CD14-positive monocyte (primary cell): ENCODE results near the gene SNCAIP. TPM values are rescaled to one million over a fixed set of nuclear protein-coding genes. Genes with fewer than 3 reads are reported as not detected.
"Not testable (repeated sequence)": the region's sequence is repeated elsewhere in the genome, so short reads cannot be mapped to it uniquely, and the experiment has no call there.

Experiments used
- DNase-seq, 3 donors: peaks; one replicate each; pipeline ENCODE4 v3.0.0-alpha.2; 2011 to 2022
- H2AFZ ChIP-seq: 2 replicates; pipeline ENCODE4 v1.6.0; 2012; ENCODE audit warnings: mild to moderate bottlenecking, low read depth, low read length, inconsistent platforms; ENCODE audit not compliant: insufficient read depth, poor library complexity, severe bottlenecking
- H3K27ac ChIP-seq, 2 donors: 1 replicate in 1 of 2; 2 replicates in 1 of 2; pipeline ENCODE4 v1.5.1; 2012 to 2013; ENCODE audit warnings: low read length in 2 of 2, control low read depth in 1 of 2, inconsistent platforms in 1 of 2, low read depth in 1 of 2, mild to moderate bottlenecking in 1 of 2
- H3K27me3 ChIP-seq, 2 donors: one replicate each; pipeline versions ENCODE4 v1.6.0 to v1.6.1; 2011 to 2013; ENCODE audit warnings: low read length in 2 of 2; ENCODE audit not compliant: control insufficient read depth in 2 of 2, insufficient read depth in 2 of 2
- H3K36me3 ChIP-seq, 2 donors: replicated peaks in 1 of 2; 1 replicate in 1 of 2; 2 replicates in 1 of 2; pipeline versions ENCODE4 v1.5.1 to v1.6.1; 2012 to 2013; ENCODE audit warnings: low read length in 2 of 2, control low read depth in 1 of 2, inconsistent platforms in 1 of 2, mild to moderate bottlenecking in 1 of 2; ENCODE audit not compliant: insufficient read depth in 2 of 2, control insufficient read depth in 1 of 2
- H3K4me1 ChIP-seq, 2 donors: 1 replicate in 1 of 2; 2 replicates in 1 of 2; pipeline versions ENCODE4 v1.5.1 to v1.6.1; 2012 to 2013; ENCODE audit warnings: low read length in 2 of 2, control low read depth in 1 of 2, inconsistent platforms in 1 of 2, mild to moderate bottlenecking in 1 of 2, moderate library complexity in 1 of 2; ENCODE audit not compliant: insufficient read depth in 2 of 2, control insufficient read depth in 1 of 2
- H3K4me2 ChIP-seq: replicated peaks from 2 replicates; pipeline ENCODE3; 2012; ENCODE audit warnings: low read length, moderate library complexity, mild to moderate bottlenecking; ENCODE audit not compliant: poor library complexity, severe bottlenecking; ENCODE audit errors: extremely low read depth
- H3K4me3 ChIP-seq, 3 experiments: fragments of 200-600 bp in 1 of 3; sonication (generic) in 1 of 3; replicated peaks in 1 of 3; 1 replicate in 2 of 3; 2 replicates in 1 of 3; pipeline ENCODE4 v1.5.1; 2011 to 2013; ENCODE audit warnings: low read length in 3 of 3, mild to moderate bottlenecking in 3 of 3, control low read depth in 2 of 3, low read depth in 2 of 3, inconsistent platforms in 1 of 3, moderate library complexity in 1 of 3
- H3K79me2 ChIP-seq: 2 replicates; pipeline ENCODE4 v1.6.0; 2012; ENCODE audit warnings: mild to moderate bottlenecking, control low read depth, inconsistent platforms, low read length, moderate library complexity; ENCODE audit not compliant: insufficient read depth
- H3K9ac ChIP-seq: 2 replicates; pipeline ENCODE4 v1.6.0; 2017; ENCODE audit warnings: low read length, mild to moderate bottlenecking; ENCODE audit not compliant: insufficient read depth, poor library complexity, severe bottlenecking
- H3K9me3 ChIP-seq, 2 donors: replicated peaks in 1 of 2; 1 replicate in 1 of 2; 2 replicates in 1 of 2; pipeline versions ENCODE4 v1.5.1 to v1.6.1; 2012 to 2013; ENCODE audit warnings: low read length in 2 of 2, control low read depth in 1 of 2; ENCODE audit not compliant: control insufficient read depth in 1 of 2, insufficient read depth in 1 of 2
- H4K20me1 ChIP-seq: 2 replicates; pipeline ENCODE4 v1.6.0; 2012; ENCODE audit warnings: mild to moderate bottlenecking, low read length, control low read depth, moderate library complexity; ENCODE audit not compliant: insufficient read depth
- H3K27ac Mint-ChIP-seq, 7 donors: one replicate each; pipeline ENCODE4 v1.8.0; 2020; ENCODE audit warnings: mild to moderate bottlenecking in 7 of 7, mixed read lengths in 7 of 7, moderate library complexity in 6 of 7, inconsistent platforms in 2 of 7
- H3K27me3 Mint-ChIP-seq, 3 donors: one replicate each; pipeline ENCODE4 v1.8.0; 2021 to 2022; ENCODE audit warnings: low read depth in 3 of 3, mild to moderate bottlenecking in 3 of 3, mixed read lengths in 3 of 3, moderate library complexity in 3 of 3, inconsistent platforms in 1 of 3
- H3K36me3 Mint-ChIP-seq, 2 donors: one replicate each; pipeline ENCODE4 v1.8.0; 2020; ENCODE audit warnings: mixed read lengths in 2 of 2, inconsistent platforms in 1 of 2, mild to moderate bottlenecking in 1 of 2
- H3K4me1 Mint-ChIP-seq: one replicate; pipeline ENCODE4 v1.8.0; 2020; ENCODE audit warnings: mild to moderate bottlenecking, mixed read lengths
- H3K4me3 Mint-ChIP-seq, 2 donors: one replicate each; pipeline ENCODE4 v1.8.0; 2020; ENCODE audit warnings: mild to moderate bottlenecking in 2 of 2, mixed read lengths in 2 of 2, moderate library complexity in 1 of 2
- H3K9me3 Mint-ChIP-seq, 7 donors: one replicate each; pipeline ENCODE4 v1.8.0; 2020 to 2022; ENCODE audit warnings: mixed read lengths in 7 of 7, mild to moderate bottlenecking in 6 of 7, moderate library complexity in 6 of 7, inconsistent platforms in 2 of 7
- WGBS: methylation state at CpG from one replicate; pipeline ENCODE4 v1.1.5; 2013; ENCODE audit warnings: missing lambda C conversion rate; ENCODE audit not compliant: insufficient coverage; 5-methylcytosine and 5-hydroxymethylcytosine counted together
- intact Hi-C, 2 donors: fragments of 100-400 bp; cut with micrococcal nuclease; formaldehyde crosslinking; loops; one replicate each; pipeline versions ENCODE4 v1.15.0 to v1.15.1; 2023
- polyA plus RNA-seq, 3 donors: library from polyadenylated mRNA; depleted of rRNA in 1 of 3; unstranded in 2 of 3; stranded (reverse) in 1 of 3; fragments of 300-500 nt in 2 of 3; fragments of >200 nt in 1 of 3; fragmentation: Illumina TruSeq in 2 of 3; gene quantifications; 1 replicate in 2 of 3; 2 replicates in 1 of 3; pipeline ENCODE4 v1.2.3, GENCODE V29; 2012 to 2021
- TF ChIP-seq, protein P1 (sequence below): fragments of 200-600 bp; IDR thresholded peaks from one replicate; pipeline ENCODE4 v1.8.0; 2022; ENCODE audit warnings: antibody characterized with exemption, mild to moderate bottlenecking

Gene SNCAIP
- polyA plus RNA-seq, 3 donors: not detected

DNA sequence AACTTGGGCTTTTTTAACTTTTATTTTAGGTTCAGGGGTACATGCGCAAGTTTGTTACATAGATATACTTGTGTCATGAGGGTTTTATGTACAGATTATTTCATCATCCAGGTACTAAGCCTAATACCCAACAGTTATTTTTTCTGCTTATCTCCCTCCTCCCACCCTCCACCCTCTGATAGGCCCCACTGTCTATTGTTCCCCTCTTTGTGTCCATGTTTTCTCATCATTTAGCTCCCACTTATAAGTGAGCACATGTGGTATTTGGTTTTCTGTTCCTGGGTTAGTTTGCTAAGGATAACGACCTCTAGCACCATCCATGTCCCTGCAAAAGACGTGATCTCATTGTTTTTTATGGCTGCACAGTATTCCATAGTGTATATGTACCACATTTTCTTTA, 172.1 kb downstream of the SNCAIP start:
- no peak overlapping the region for H3K4me2 ChIP-seq
- Mint-ChIP-seq H3K27ac (no peak overlapping the region), H3K27me3 (peaks cover 0 to 4% (median 3%) of the 10 kb centered on the region in 3 donors), H3K4me3 (no peak overlapping the region), H3K4me1 (no peaks in the 10 kb centered on the region), H3K9me3 (peaks cover 2 to 10% (median 5%) of the 10 kb centered on the region in 7 donors), H3K36me3 (no peaks in the 10 kb centered on the region)
- intact Hi-C loops: no loop called here
- no peaks in the 10 kb centered on the region for H4K20me1 ChIP-seq
- H3K9ac ChIP-seq: no peak overlapping the region
- no peaks in the 10 kb centered on the region for H3K79me2 ChIP-seq
- no peaks in the 10 kb centered on the region for H3K27me3 ChIP-seq
- DNase-seq: no peak
- WGBS: no CpG with 5 or more reads among the region's 3 CpGs
- no peaks in the 10 kb centered on the region for H3K36me3 ChIP-seq
- no peak overlapping the region for H3K27ac ChIP-seq
- TF ChIP-seq, protein P1, sequence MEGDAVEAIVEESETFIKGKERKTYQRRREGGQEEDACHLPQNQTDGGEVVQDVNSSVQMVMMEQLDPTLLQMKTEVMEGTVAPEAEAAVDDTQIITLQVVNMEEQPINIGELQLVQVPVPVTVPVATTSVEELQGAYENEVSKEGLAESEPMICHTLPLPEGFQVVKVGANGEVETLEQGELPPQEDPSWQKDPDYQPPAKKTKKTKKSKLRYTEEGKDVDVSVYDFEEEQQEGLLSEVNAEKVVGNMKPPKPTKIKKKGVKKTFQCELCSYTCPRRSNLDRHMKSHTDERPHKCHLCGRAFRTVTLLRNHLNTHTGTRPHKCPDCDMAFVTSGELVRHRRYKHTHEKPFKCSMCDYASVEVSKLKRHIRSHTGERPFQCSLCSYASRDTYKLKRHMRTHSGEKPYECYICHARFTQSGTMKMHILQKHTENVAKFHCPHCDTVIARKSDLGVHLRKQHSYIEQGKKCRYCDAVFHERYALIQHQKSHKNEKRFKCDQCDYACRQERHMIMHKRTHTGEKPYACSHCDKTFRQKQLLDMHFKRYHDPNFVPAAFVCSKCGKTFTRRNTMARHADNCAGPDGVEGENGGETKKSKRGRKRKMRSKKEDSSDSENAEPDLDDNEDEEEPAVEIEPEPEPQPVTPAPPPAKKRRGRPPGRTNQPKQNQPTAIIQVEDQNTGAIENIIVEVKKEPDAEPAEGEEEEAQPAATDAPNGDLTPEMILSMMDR: no peak
- no peaks in the 10 kb centered on the region for H3K4me1 ChIP-seq
- no peak overlapping the region for H2AFZ ChIP-seq
- H3K9me3 ChIP-seq: peaks cover 0 to 3% of the 10 kb centered on the region in 2 donors
- no peak overlapping the region for H3K4me3 ChIP-seq

DNA sequence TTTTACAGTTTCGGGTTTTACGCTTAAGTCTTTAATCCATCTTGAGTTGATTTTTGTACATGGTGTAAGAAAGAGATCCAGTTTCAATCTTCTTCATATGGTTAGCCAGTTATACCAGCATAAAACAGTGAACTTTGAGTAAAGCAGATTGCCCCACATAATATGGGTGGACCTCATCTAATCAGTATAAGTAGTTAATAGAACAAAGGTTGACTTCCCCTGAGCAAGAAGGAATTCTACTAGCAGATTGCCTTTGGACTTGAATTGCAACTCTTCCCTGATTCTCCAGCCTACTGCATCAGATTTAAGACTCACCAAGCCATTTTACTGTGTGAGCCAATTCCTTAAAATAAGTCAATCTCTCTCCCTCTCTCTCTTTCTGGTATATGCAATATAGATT, 173.2 kb downstream of the SNCAIP start:
- Histone ChIP-seq H3K36me3 (no peaks in the 10 kb centered on the region), H3K27ac (no peak overlapping the region), H2AFZ (no peak overlapping the region), H3K27me3 (no peaks in the 10 kb centered on the region), H3K4me3 (no peak overlapping the region), H3K9ac (no peak overlapping the region), H3K9me3 (peaks cover 0 to 3% of the 10 kb centered on the region in 2 donors), H3K79me2 (no peaks in the 10 kb centered on the region), H3K4me2 (no peak overlapping the region), H3K4me1 (no peaks in the 10 kb centered on the region), H4K20me1 (no peaks in the 10 kb centered on the region)
- DNase-seq: no peak
- Mint-ChIP-seq H3K4me1 (no peaks in the 10 kb centered on the region), H3K27ac (no peak overlapping the region), H3K9me3 (peaks cover 2 to 10% (median 5%) of the 10 kb centered on the region in 7 donors), H3K36me3 (no peaks in the 10 kb centered on the region), H3K4me3 (no peak overlapping the region), H3K27me3 (peaks cover 0 to 4% (median 3%) of the 10 kb centered on the region in 3 donors)
- intact Hi-C loops: no loop called here
- TF ChIP-seq, protein P1: no peak
- no CpG with 5 or more reads among the region's 2 CpGs for WGBS

DNA sequence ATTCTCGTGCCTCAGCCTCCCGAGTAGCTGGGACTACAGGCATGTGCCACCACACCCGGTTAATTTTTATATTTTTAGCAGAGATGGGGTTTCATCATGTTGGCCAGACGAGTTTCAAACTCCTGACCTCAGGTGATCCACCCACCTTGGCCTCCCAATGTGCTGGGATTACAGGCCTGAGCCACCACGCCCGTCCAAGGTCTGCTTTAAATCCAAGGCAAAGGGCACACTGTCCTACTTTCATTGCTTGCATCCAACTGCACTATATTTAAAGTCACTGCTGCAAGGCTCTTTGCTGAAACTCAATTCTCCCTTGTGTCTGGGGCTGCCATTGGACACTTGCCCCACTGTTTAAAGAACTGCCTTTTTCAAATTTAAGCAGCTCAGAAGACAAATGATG, 174.6 kb downstream of the SNCAIP start:
- H3K9ac ChIP-seq, DNase-seq, H3K4me3 ChIP-seq, H2AFZ ChIP-seq, H3K27ac Mint-ChIP-seq, H3K9me3 ChIP-seq, H3K4me3 Mint-ChIP-seq, H3K4me2 ChIP-seq, intact Hi-C loops, H3K27me3 ChIP-seq, H3K79me2 ChIP-seq, H3K4me1 Mint-ChIP-seq, H3K36me3 Mint-ChIP-seq, H3K36me3 ChIP-seq, H4K20me1 ChIP-seq, H3K27ac ChIP-seq, H3K4me1 ChIP-seq, H3K27me3 Mint-ChIP-seq: not testable (repeated sequence)
- H3K9me3 Mint-ChIP-seq: peaks cover 4 to 12% (median 5%) of the 10 kb centered on the region in 7 donors
- WGBS: 90% methylated on average over 5 of the region's 6 CpGs
